Keratinocyte (primary cell): ENCODE results near the gene KLHL29.

ENCODE experiments used
- EZH2 ChIP-seq: IDR thresholded peaks from one replicate; pipeline ENCODE4 v1.6.1; 2012; ENCODE audit warnings: inconsistent platforms, mild to moderate bottlenecking, low read length, moderate library complexity
- TF ChIP-seq, protein P1 (sequence below), 3 experiments: IDR thresholded peaks in 1 of 3; conservative IDR thresholded peaks in 1 of 3; optimal IDR thresholded peaks in 1 of 3; 2 replicates in 2 of 3; 3 replicates in 1 of 3; pipeline versions ENCODE3 to v1.5.1; 2011; ENCODE audit warnings: low read length in 3 of 3, mild to moderate bottlenecking in 3 of 3, moderate library complexity in 2 of 3, control low read depth in 1 of 3, inconsistent platforms in 1 of 3; ENCODE audit not compliant: insufficient read depth in 2 of 3; ENCODE audit errors: extremely low read depth in 1 of 3

DNA sequence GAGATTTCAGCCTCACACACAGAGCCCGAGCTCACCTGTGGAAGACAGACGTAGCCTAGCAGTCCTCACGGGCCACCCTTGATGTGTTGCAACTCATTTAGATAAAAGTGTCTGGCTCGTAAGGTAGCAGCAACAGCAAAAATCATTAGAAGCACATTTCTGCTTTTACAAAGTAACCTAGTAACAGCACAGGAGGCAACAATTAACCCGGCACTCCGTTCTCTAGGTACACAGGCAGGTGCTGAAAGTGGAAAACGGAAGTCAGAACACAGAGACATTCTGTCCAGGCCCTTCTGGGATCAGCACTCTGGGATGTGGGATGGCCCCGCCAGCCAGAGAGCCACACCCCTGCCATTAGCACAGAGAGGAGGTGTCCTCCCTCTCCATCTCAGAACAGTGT lies 99.3 kb downstream of the KLHL29 start:
- TF ChIP-seq, protein P1, sequence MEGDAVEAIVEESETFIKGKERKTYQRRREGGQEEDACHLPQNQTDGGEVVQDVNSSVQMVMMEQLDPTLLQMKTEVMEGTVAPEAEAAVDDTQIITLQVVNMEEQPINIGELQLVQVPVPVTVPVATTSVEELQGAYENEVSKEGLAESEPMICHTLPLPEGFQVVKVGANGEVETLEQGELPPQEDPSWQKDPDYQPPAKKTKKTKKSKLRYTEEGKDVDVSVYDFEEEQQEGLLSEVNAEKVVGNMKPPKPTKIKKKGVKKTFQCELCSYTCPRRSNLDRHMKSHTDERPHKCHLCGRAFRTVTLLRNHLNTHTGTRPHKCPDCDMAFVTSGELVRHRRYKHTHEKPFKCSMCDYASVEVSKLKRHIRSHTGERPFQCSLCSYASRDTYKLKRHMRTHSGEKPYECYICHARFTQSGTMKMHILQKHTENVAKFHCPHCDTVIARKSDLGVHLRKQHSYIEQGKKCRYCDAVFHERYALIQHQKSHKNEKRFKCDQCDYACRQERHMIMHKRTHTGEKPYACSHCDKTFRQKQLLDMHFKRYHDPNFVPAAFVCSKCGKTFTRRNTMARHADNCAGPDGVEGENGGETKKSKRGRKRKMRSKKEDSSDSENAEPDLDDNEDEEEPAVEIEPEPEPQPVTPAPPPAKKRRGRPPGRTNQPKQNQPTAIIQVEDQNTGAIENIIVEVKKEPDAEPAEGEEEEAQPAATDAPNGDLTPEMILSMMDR (optimal IDR thresholded peaks at IDR 0.05 in 1 of 3, IDR thresholded peaks at IDR 0.05 in 1 of 3, conservative IDR thresholded peaks at IDR 0.05 in 1 of 3; ENCODE audit: extremely low read depth in 1 of 3, insufficient read depth in 2 of 3, low read length in 3 of 3) = no peak
- no peak for TF ChIP-seq EZH2
